ENCODE measurements around the gene ZNF423. TPM values are rescaled to one million over a fixed set of nuclear protein-coding genes. Genes with fewer than 3 reads are reported as not detected.

ZNF423 gene
- total RNA-seq, 1 donor from 2014 or later: not detected

GRCh38 chr16:49631187-49632041 lies 224.5 kb downstream of the ZNF423 start:
- H3K27me3 Mint-ChIP-seq: no peaks in the 10 kb centered on the region
- no peaks in the 10 kb centered on the region for H3K4me1 Mint-ChIP-seq
- intact Hi-C loops (cut with micrococcal nuclease): no loop called here
- no peak overlapping the region for H3K4me3 Mint-ChIP-seq
- TF ChIP-seq CTCF (IDR thresholded peaks at IDR 0.05): no peak
- peaks cover 2% of the 10 kb centered on the region for H3K9me3 Mint-ChIP-seq
- ChIA-PET POLR2A (no interaction called here), CTCF (no interaction called here)
- DNase-seq (no peak), ATAC-seq (ENCODE audit: low read depth) (no peak)
- H3K27ac Mint-ChIP-seq: no peak overlapping the region
- no peaks in the 10 kb centered on the region for H3K36me3 Mint-ChIP-seq (ENCODE audit: low read depth)

- Mint-ChIP-seq H3K4me1 (no peaks in the 10 kb centered on the region), H3K9me3 (peaks cover 2% of the 10 kb centered on the region), H3K27me3 (no peaks in the 10 kb centered on the region), H3K36me3 (ENCODE audit: low read depth) (no peaks in the 10 kb centered on the region), H3K27ac (no peak overlapping the region), H3K4me3 (no peak overlapping the region)
- POLR2A ChIA-PET: no interaction called here
- TF ChIP-seq CTCF (IDR thresholded peaks at IDR 0.05): no peak
- intact Hi-C loops (cut with micrococcal nuclease): no loop called here
- CTCF ChIA-PET: no interaction called here
- DNase-seq (no peak), ATAC-seq (ENCODE audit: low read depth) (no peak)
These were observed 225.1 kb downstream of the ZNF423 start for GRCh38 chr16:49630783-49631182.

- Mint-ChIP-seq H3K27ac (no peak overlapping the region), H3K4me3 (no peak overlapping the region), H3K36me3 (ENCODE audit: low read depth) (no peaks in the 10 kb centered on the region), H3K27me3 (no peaks in the 10 kb centered on the region), H3K9me3 (peaks cover 2% of the 10 kb centered on the region), H3K4me1 (no peaks in the 10 kb centered on the region)
- CTCF ChIA-PET: no interaction called here
- intact Hi-C loops (cut with micrococcal nuclease): no loop called here
- ATAC-seq (ENCODE audit: low read depth) (no peak), DNase-seq (no peak)
- POLR2A ChIA-PET: no interaction called here
- no peak for TF ChIP-seq CTCF (IDR thresholded peaks at IDR 0.05)
These were observed 226.1 kb downstream of the ZNF423 start for GRCh38 chr16:49629851-49630250.

GRCh38 chr16:49628148-49628547 lies 227.8 kb downstream of the ZNF423 start:
- no peaks in the 10 kb centered on the region for H3K36me3 Mint-ChIP-seq (ENCODE audit: low read depth)
- no peak for DNase-seq
- peaks cover 2% of the 10 kb centered on the region for H3K9me3 Mint-ChIP-seq
- no peaks in the 10 kb centered on the region for H3K4me1 Mint-ChIP-seq
- CTCF ChIA-PET: no interaction called here
- TF ChIP-seq CTCF (IDR thresholded peaks at IDR 0.05): no peak
- intact Hi-C loops (cut with micrococcal nuclease): no loop called here
- no peak overlapping the region for H3K27ac Mint-ChIP-seq
- H3K27me3 Mint-ChIP-seq: no peaks in the 10 kb centered on the region
- no peak for ATAC-seq (ENCODE audit: low read depth)
- POLR2A ChIA-PET: no interaction called here
- no peak overlapping the region for H3K4me3 Mint-ChIP-seq

GRCh38 chr16:49625311-49626065 lies 230.4 kb downstream of the ZNF423 start:
- intact Hi-C loops (cut with micrococcal nuclease): no loop called here
- CTCF ChIA-PET: no interaction called here
- H3K27ac Mint-ChIP-seq: no peak overlapping the region

More at GRCh38 chr16:49625311-49626065, 230.4 kb downstream of the ZNF423 start:
- no peak for DNase-seq
- no peak for ATAC-seq (ENCODE audit: low read depth)
- Mint-ChIP-seq H3K36me3 (ENCODE audit: low read depth) (no peaks in the 10 kb centered on the region), H3K9me3 (peaks cover 2% of the 10 kb centered on the region), H3K4me3 (no peak overlapping the region), H3K27me3 (no peaks in the 10 kb centered on the region), H3K4me1 (no peaks in the 10 kb centered on the region)
- no peak for TF ChIP-seq CTCF (IDR thresholded peaks at IDR 0.05)
- POLR2A ChIA-PET: no interaction called here

All from activated B cell treated with CpG ODN at 0.5 μM for 24 hours (primary cell).